Nasal cavity respiratory epithelium epithelial cell of viscerocranial mucosa (primary cell): ENCODE data around the gene C3orf22. TPM values are rescaled to one million over a fixed set of nuclear protein-coding genes. Genes with fewer than 3 reads are reported as not detected.

Source experiments
- total RNA-seq: library from RNA; depleted of rRNA; stranded (reverse); fragments of >200 nt; gene quantifications from 2 replicates; pipeline ENCODE4 v1.2.3, GENCODE V29; 2014

The C3orf22 gene, protein sequence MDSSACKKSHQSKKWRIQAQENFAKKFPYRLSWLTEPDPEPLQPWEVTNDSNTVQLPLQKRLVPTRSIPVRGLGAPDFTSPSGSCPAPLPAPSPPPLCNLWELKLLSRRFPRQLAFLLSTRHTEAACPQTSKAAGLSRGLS
- total RNA-seq: not detected in 2 replicates

DNA sequence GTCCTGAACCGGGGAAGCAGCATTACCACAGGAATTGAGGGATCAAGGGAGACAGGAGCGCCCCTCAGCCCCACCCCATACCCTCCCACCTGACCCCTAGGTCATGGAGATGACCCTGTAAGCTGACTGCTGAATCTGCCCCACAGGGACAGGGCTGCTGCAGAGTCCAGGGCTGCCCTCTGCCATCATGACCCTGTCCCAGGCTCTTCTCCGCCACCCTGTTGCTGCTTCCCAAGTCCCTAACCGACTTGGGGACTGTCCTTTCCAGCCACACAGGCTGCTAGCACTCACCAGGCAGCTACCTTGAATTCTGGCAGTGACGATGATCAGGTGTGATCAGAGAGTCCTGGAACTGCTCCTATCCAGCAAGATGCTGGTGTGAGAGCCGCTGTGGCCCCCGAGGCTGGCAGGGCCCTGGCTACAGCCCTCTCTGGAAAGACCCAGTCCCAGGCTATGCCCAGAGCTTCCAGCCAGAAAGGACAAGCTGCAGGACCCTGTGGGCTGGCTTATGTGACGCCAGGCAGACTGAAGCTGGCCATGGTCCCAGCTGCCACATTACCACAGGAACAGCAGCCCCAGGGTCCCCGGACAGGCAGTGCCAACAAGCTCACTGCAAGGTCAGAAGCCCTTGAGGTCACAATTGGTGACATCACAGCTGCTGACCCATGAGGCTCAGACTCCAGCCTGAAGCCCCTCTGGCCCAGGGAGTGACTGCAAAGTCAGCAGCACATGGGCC is at the start of gene C3orf22:
TSS of gene C3orf22 (minus strand) at position 597 of the 736 bp plus-strand sequence. CDS start 5,542 bp downstream, outside the sequence.

DNA sequence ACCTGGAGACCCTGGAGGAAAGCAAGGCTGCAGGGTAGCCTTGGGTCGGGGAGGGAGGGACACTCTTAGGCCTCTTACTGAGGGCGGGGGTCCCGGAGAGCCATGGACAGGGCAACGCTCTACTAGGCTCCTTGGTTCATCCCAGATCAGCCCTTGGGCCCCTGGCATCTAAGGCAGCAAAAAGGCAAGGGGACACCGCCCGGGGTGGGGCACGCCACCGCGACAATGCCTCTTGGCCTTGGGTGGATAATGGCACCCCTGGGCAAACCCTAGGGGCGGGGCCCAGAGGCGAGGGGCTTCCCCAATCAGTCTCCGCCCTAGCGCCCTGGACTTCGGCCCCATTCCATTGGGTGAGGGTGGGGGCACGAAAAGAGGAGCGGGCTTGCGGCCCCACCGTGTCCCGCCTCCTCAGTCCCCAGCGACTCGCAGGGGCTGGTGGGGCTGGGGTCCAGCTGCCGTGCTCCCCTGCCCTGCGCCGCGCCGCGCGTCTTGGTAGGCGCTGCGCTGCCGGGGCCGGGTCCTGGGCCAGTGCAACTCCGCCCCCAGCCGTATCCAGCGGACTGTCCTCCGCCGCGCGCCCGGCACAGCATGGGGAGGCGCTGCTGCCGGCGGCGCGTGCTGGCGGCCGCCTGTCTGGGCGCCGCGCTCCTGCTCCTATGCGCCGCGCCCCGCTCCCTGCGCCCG is 34.8 kb downstream of the C3orf22 start, which contains the start of gene CHST13:
TSS of gene CHST13 (plus strand) at position 411 of the 684 bp plus-strand sequence. CDS start at position 589, 178 bp downstream.

DNA sequence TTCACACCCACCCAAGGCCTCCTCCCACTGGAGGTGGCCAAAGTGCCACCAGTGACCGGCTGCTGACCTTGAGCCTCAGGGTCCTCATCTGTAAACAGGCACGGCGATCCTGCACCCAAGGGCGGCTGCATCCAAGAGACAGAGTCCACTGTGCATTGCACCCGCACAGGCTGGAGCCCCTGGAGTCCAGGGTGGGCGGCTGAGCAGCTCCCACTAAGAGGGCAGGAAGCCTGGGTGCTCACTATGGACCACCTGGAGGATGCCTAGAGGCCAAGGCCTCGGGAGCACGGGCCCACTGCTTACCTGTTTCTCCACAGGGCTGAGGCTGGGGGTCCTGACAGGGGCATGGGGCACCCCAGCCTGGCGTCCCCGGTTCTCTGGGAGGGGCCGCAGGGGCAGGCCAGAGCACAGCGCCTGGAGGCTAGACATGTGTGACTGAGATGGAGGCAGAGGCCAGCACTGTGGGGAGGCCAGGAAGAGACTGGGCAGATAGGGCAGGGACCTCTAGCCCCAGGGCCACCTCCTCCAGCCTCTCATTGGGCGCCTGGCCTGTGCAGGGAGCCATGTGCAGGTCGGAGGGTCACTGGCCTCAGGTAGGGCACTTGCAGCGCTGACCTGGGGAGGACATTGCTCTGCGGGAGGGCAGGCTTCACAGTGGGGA is 41.3 kb downstream of the C3orf22 start, which contains the start of gene UROC1:
TSS of gene UROC1 (minus strand) at position 483 of the 661 bp plus-strand sequence. CDS start at position 429, 54 bp downstream.

Other genes starting within 250 kb of the C3orf22 start
- 0.57 and 3.4 TPM in 2 replicates for gene KLF15, start 201.5 kb downstream of the C3orf22 start, total RNA-seq
- gene CFAP100, start 164.0 kb downstream of the C3orf22 start, total RNA-seq: not detected in 2 replicates
- gene ZXDC, start 83.0 kb downstream of the C3orf22 start, total RNA-seq: 25.3 and 36.1 TPM in 2 replicates
- gene UROC1, start 41.2 kb downstream of the C3orf22 start, total RNA-seq: not detected in 2 replicates
- gene CHST13, start 34.8 kb downstream of the C3orf22 start, total RNA-seq: not detected in 2 replicates
- 7.5 and 9.5 TPM in 2 replicates for gene TXNRD3, start 96.2 kb upstream of the C3orf22 start, total RNA-seq
- 15.9 and 20.5 TPM in 2 replicates for gene CHCHD6, start 145.3 kb upstream of the C3orf22 start, total RNA-seq